HEK293T (cell line): ENCODE measurements around the gene ZNF512B.
"Not testable (repeated sequence)": the region's sequence is repeated elsewhere in the genome, so short reads cannot be mapped to it uniquely, and the experiment has no call there.

ENCODE experiments used
- CTCF ChIA-PET: fragments of 350-600 bp; formaldehyde crosslinking; extraction: SDS; loops from one replicate; lab custom pipeline; 2021; ENCODE audit warnings: antibody characterized with exemption, inconsistent platforms; lab: Yijun Ruan, JAX
- POLR2A ChIA-PET: fragments of 350-600 bp; formaldehyde crosslinking; extraction: SDS; loops from one replicate; lab custom pipeline; 2020; ENCODE audit warnings: antibody characterized with exemption, inconsistent platforms; lab: Yijun Ruan, JAX
- DNase-seq: peaks from one replicate; pipeline ENCODE4 v3.0.0; 2012; ENCODE audit warnings: mixed read lengths; ENCODE audit errors: extremely low spot score
- ARNT ChIP-seq: fragments of 450-650 bp; IDR thresholded peaks from 2 replicates; pipeline ENCODE4 v1.6.1; 2017; ENCODE audit warnings: mild to moderate bottlenecking
- BHLHE40 ChIP-seq: fragments of 450-650 bp; IDR thresholded peaks from 2 replicates; pipeline ENCODE4 v1.6.1; 2016; ENCODE audit warnings: mild to moderate bottlenecking, moderate library complexity, borderline replicate concordance
- CTBP1 ChIP-seq: fragments of 450-650 bp; IDR thresholded peaks from 2 replicates; pipeline ENCODE4 v1.6.1; 2016; ENCODE audit warnings: borderline replicate concordance
- ELF4 ChIP-seq: fragments of 450-650 bp; IDR thresholded peaks from 2 replicates; pipeline ENCODE4 v1.6.1; 2017; ENCODE audit warnings: antibody characterized with exemption
- FOXA1 ChIP-seq: fragments of 450-650 bp; IDR thresholded peaks from 2 replicates; pipeline ENCODE4 v1.6.1; 2016; ENCODE audit warnings: mild to moderate bottlenecking
- FOXK2 ChIP-seq: fragments of 450-650 bp; IDR thresholded peaks from 2 replicates; pipeline ENCODE4 v1.6.1; 2016; ENCODE audit warnings: mild to moderate bottlenecking
- FOXM1 ChIP-seq: fragments of 450-650 bp; IDR thresholded peaks from 2 replicates; pipeline ENCODE4 v1.6.1; 2017; ENCODE audit warnings: mild to moderate bottlenecking, borderline replicate concordance
- HDGF ChIP-seq: fragments of 450-650 bp; IDR thresholded peaks from 2 replicates; pipeline ENCODE4 v1.6.1; 2017; ENCODE audit warnings: antibody characterized with exemption, borderline replicate concordance
- L3MBTL2 ChIP-seq: fragments of 450-650 bp; conservative IDR thresholded peaks from 2 replicates; pipeline ENCODE4 v1.6.1; 2016; ENCODE audit warnings: mild to moderate bottlenecking
- LEF1 ChIP-seq: fragments of 450-650 bp; IDR thresholded peaks from 2 replicates; pipeline ENCODE4 v1.6.1; 2017; ENCODE audit warnings: mild to moderate bottlenecking, borderline replicate concordance
- NFRKB ChIP-seq: fragments of 450-650 bp; IDR thresholded peaks from 2 replicates; pipeline ENCODE4 v1.6.1; 2016; ENCODE audit warnings: mild to moderate bottlenecking, moderate library complexity
- SP1 ChIP-seq: fragments of 450-650 bp; IDR thresholded peaks from 2 replicates; pipeline ENCODE4 v1.6.1; 2017
- SUZ12 ChIP-seq: fragments of 450-650 bp; IDR thresholded peaks from 2 replicates; pipeline ENCODE4 v1.6.1; 2016; ENCODE audit warnings: mild to moderate bottlenecking
- TARDBP ChIP-seq: fragments of 450-650 bp; IDR thresholded peaks from 2 replicates; pipeline ENCODE4 v1.6.1; 2016
- ZNF384 ChIP-seq: fragments of 450-650 bp; IDR thresholded peaks from 2 replicates; pipeline ENCODE4 v1.6.1; 2016
- TF ChIP-seq, protein P1 (sequence below): fragments of 450-650 bp; IDR thresholded peaks from 2 replicates; pipeline ENCODE4 v1.6.1; 2016

ZNF512B gene

DNA sequence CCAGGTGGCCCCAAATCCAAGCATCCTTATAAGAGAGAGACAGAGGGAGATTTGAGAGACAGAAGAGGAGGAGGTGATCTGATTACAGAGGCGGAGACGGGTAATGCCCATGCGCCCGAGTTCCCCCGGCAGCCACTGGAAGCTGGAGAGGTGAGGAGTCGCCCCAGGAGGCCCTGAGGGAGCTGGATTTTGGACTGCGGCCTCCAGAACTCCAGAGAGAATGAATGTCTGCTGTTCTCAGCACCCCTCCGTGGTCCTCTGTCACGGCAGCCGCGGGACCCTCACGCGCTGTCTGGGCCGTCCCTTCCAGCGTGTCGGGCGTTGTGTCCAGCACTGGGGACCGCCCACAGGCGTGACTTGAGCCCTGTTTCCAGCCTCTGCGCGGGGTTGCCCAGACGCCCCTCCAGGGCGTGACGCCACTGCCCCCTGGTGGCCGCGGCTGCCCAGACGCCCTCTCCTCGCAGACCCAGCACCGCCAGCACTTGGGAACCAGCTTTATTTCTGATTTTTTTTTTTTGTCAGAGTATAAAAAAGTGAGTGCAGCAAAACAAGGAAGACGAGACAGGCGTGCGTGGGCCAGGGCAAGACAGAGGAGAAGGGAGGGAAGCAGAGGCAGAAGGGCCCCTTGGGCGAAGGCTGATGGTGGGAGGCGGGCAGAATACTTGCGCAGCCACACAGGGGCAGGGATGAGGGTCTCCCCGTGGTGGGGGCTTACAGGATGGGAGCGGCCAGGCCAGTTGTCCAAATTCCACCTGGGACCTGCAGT, 4.1 kb upstream of the ZNF512B start:
- TF ChIP-seq LEF1 (no peak), SUZ12 (no peak), ARNT (peak; percentile 95), BHLHE40 (no peak)
- ChIA-PET CTCF (interaction anchor here (0.5 to 1.3 kb wide), 7 partner anchors 15 to 436 kb away, joined by 3 to 4 read pairs (median 3); no protein-coding TSS in a partner anchor), POLR2A (interaction anchor here (0.7 to 1.4 kb wide), 4 partner anchors 15 to 109 kb away, joined by 3 to 4 read pairs (median 3); partner anchors contain the start of genes TCEA2, TPD52L2 and UCKL1)
- peak; percentile 88 for DNase-seq

DNA sequence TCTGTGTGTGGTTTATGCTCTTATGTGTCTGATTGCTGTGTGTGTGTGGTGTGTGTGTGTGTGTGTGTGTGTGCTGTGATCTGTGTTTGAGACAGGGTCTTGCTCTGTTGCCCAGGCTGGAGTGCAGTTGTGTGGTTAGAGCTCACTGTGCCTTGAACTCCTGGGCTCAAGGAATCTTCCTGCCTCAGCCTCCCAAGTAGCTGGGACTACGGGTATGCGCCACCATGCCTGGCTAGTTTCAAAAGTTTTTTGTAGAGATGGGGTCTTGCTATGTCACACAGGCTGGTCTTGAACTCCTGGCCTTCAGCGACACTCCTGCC, 3.4 kb upstream of the ZNF512B start:
- CTCF ChIA-PET: interaction anchor here (1.0 to 1.3 kb wide), 3 partner anchors 18 to 435 kb away, joined by 3 read pairs; no protein-coding TSS in a partner anchor
- no peak for DNase-seq
- POLR2A ChIA-PET: interaction anchor here (1.0 to 1.4 kb wide), 3 partner anchors 15 to 90 kb away, joined by 3 to 4 read pairs (median 3); partner anchors contain the start of genes TCEA2 and UCKL1
- TF ChIP-seq L3MBTL2: no peak
- TF ChIP-seq ELF4: no peak
- no peak for TF ChIP-seq CTBP1
- no peak for TF ChIP-seq FOXM1
- no peak for TF ChIP-seq ZNF384
- no peak for TF ChIP-seq BHLHE40
- TF ChIP-seq SP1: no peak
- no peak for TF ChIP-seq SUZ12
- no peak for TF ChIP-seq HDGF
- no peak for TF ChIP-seq NFRKB
- TF ChIP-seq, protein P1, sequence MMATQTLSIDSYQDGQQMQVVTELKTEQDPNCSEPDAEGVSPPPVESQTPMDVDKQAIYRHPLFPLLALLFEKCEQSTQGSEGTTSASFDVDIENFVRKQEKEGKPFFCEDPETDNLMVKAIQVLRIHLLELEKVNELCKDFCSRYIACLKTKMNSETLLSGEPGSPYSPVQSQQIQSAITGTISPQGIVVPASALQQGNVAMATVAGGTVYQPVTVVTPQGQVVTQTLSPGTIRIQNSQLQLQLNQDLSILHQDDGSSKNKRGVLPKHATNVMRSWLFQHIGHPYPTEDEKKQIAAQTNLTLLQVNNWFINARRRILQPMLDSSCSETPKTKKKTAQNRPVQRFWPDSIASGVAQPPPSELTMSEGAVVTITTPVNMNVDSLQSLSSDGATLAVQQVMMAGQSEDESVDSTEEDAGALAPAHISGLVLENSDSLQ: no peak

DNA sequence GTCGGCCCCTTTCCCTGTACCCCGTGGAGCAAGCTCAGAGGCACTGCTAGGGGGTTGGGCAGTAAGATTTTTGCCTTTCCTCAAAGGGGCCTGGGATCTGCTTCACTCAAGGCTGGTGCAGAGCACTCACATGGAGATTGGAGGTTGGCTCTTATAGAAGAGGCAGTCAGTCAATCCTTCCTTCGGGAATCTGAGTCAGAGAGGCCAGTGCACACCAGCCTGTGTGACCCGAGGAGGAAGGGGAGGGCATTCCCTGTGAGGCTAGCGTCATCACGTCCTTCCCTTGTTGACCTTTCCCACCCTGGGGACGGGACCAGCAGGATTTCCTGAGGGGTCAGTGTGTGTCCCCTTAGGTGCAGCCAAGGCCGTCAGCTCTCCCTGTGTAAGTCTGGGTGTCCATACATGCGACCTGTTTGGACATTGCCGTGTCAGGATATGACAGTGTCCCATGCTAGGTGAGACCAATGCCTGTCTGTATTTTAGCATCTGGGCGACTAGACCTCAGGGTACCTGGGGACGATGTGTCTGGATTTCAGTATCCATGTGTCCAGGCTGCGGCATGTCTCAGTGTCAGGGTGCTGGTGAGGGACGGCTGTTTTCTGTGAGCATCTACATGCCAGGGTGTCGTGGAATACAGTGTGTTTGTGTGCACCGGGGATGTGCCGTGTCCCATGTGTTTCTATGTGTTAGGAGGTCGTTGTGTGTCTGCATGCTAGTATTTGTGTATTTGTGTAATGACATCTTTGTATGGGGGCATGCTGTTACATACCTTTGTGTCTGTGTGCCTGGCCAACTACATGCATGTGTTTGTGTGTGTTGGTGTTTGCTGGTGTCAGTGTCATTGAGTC, 2.8 kb upstream of the ZNF512B start:
- TF ChIP-seq CTBP1 (no peak), FOXK2 (no peak), FOXM1 (no peak), BHLHE40 (no peak), LEF1 (no peak), L3MBTL2 (no peak), ZNF384 (no peak), FOXA1 (no peak), NFRKB (no peak), SP1 (no peak), HDGF (no peak), SUZ12 (no peak), ARNT (no peak), TARDBP (no peak), ELF4 (no peak)
- TF ChIP-seq, protein P1: no peak
- CTCF ChIA-PET: interaction anchor here (0.7 to 1.1 kb wide), 2 partner anchors 17 to 21 kb away, joined by 3 read pairs; no protein-coding TSS in a partner anchor
- POLR2A ChIA-PET: no interaction called here
- no peak for DNase-seq

DNA sequence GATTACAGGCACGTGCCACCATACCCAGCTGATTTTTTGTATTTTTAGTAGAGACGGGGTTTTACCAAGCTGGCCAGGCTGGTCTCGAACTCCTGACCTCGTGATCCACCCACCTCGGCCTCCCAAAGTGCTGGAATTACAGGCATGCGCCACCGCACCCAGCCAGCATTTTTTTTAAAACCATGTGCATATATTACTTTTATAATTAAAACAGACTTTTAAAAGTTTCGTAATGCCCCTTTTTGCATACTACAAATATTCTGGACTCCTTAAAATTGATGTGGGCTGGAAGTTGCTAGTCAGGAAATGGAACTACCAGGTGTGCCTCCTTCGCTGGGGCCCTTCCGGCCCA, 2.2 kb upstream of the ZNF512B start:
- CTCF ChIA-PET: interaction anchor here (0.7 kb wide), 1 partner anchor 20 kb away, joined by 3 read pairs; no protein-coding TSS in a partner anchor
- DNase-seq, POLR2A ChIA-PET: not testable (repeated sequence)

DNA sequence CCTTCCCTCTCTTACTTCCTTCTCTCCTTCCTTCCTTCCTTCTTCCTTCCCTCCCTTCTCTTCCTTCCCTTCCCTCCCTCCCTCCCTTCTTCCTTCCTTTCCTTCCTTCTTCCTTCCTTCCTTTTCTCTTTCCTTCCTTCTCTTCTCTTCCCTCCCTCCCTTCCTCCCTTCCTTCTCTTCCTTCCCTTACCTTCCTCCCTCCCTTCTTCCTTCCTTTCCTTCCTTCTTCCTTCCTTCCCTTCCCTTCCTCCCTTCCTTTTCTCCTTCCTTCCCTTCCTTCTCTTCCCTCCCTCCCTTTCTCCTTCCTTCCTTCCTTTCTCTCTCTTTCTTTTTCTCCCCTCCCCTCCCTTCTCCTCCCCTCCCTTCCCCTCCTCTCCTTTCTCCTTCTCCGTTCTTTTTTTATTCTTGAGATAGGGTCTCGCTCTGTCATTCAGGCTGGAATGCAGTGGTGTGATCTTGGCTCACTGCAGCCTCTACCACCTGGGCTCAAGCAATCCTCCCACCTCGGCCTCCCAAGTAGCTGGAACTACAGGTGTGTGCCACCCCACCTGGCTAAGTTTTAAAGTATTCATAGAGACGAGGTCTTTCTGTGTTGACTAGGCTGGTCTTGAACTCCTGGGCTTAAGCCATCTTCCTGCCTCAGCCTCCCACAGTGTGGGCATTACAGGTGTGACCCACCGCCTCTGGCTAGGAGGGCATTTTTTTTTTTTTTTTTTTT, 1.1 kb upstream of the ZNF512B start:
- TF ChIP-seq, protein P1: no peak
- TF ChIP-seq LEF1: no peak
- TF ChIP-seq TARDBP: no peak
- peak; percentile 36; the same call in 1 of the 2 replicates for TF ChIP-seq ZNF384
- TF ChIP-seq ELF4: no peak
- CTCF ChIA-PET: no interaction called here
- POLR2A ChIA-PET: interaction anchor here (1.0 kb wide), 1 partner anchor 344 kb away, joined by 3 read pairs; the partner anchor contains the start of gene GMEB2
- no peak for DNase-seq
